ENCODE measurements around the gene NCAM2.

GRCh38 chr21:21184771-21185528 is 186.7 kb downstream of the NCAM2 start:
- no peak for TF ChIP-seq GATA2 (IDR thresholded peaks at IDR 0.05; ENCODE audit: low read depth, low read length)
- no peak for TF ChIP-seq GATA3 (IDR thresholded peaks at IDR 0.05; ENCODE audit: low read depth, low read length)

Data from SH-SY5Y (cell line).